GM19099 (cell line): ENCODE results near the gene TRUB2.

Experiments
- POLR2A ChIP-seq: IDR thresholded peaks from 3 replicates; pipeline ENCODE4 v1.6.1; 2011; ENCODE audit warnings: low read depth; ENCODE audit not compliant: insufficient read length; ENCODE audit errors: extremely low read depth

The TRUB2 gene

DNA sequence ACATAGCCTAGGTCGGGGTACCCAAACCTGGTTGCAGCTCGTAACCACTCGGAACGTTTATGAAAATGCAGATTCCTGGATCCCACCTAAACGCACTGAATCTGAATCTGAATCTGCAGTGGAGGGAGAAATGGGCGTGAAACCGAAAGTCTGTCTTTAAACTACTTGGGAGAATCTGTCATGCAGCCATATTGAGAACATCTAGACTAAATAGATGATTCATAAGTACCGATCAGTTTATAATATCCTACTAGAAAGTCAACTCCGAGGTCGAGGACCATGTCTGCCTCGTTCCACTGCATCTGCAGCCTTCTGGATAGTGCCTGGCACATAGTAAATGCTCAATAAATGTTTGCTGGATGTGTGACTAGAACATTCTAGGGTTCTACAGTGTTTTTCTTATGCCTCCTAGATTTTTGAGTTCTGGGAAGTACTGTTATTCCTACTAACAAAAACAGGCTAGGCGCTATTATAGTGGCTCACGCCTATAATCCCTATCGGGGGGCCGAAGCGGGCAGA, 1.0 kb upstream of the TRUB2 start:
- TF ChIP-seq POLR2A, result no peak

DNA sequence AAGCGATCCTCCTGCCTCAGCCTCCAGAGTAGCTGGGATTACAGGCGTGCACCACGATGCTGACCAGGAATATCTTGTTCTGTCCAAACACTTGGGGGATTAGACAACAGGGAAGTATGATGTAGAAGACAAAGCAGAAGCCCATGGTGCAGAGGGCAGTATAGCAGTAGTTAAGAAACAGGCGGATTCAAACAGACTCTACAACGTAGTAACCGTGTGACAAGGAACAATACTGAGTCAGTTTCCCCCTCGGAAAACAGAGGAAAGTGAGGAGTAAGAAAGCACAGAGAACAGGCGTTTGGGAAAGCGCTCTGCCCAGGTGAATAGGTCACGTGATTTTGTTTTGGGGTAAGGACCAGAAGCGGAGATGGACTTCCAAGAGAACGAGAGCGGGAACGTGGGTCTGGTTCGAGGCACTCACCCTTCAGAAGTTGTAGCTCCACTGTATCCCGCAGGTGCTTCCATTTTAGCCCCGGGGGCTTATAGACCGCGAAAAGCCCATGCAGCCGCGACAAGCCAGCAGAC, 306 bp downstream of the TRUB2 start:
- TF ChIP-seq POLR2A, result peak; percentile 84

DNA sequence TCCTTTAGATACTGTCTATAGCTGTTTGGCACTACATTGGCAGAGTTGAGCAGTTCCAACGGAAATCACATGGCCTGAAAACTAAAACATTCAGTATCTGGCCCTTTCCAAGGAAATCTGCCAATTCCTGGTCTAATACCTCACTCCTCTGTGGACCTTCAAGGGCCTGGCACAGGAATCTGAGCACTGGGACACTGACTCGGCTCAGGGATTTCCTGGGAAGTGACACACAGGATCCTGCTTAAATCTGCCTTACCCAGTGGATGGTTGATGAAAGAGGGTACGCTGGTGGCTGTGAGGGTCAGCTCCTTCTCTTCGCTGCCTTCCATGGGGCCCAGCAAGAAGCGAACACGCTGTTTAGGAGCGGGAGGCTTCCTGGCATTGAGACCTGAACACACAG, 904 bp downstream of the TRUB2 start:
- no peak for TF ChIP-seq POLR2A

DNA sequence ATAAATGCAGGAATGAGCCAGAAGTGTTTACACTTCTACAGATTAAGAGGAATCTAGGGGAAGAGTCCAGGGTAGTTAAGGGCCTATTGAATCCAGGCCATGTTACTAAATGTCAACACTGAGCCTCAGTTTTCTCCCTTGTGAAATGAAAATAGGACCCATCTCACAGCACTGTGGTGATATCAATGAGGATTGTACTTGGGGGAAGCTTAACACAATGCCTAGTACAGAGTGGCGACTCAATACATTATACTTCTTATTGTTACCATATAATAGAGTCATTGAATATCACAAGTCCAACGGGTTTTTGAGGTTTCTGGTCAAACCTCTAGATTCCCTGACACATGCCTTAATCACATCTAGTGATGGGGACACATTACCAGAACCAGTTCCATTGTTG, 4.6 kb downstream of the TRUB2 start:
- TF ChIP-seq POLR2A, result no peak

DNA sequence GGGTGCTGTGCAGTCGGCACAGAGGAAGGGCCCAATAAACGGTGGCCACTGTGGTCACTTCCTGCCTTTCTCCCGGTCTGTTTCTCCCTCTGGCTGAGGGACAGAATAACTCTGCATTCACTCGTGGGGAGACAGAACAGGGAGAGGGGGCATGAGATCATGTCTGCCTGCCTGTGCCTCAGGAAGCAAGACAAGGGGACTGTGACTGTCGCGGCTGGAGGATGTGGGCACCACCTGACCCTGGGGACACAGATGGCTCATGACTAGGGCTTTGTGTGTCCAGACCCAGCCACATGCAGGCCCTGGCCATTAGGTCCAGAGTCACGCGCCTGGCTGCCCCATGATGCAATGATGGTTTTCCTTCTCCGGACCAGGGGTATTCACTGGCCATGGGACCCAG, 5.8 kb downstream of the TRUB2 start:
- TF ChIP-seq POLR2A, result no peak

DNA sequence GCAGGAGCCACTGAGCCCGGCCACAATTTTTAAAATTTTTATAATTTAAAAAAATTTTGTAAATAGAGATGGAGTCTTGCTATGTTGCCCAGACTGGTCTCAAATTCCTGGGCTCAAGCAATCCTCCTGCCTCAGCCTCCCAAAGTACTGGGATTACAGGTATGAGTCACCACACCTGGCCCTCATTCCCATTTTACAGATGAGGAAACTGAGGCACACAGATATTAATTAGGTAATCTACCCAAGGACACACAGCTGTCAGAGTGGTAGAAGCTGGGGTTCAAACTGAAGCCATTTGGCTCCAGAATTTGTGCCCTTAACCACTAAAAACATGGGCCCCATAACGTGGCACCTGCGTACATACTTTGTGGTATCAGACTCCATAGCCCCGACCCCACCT, 7.5 kb downstream of the TRUB2 start:
- TF ChIP-seq POLR2A, result no peak

DNA sequence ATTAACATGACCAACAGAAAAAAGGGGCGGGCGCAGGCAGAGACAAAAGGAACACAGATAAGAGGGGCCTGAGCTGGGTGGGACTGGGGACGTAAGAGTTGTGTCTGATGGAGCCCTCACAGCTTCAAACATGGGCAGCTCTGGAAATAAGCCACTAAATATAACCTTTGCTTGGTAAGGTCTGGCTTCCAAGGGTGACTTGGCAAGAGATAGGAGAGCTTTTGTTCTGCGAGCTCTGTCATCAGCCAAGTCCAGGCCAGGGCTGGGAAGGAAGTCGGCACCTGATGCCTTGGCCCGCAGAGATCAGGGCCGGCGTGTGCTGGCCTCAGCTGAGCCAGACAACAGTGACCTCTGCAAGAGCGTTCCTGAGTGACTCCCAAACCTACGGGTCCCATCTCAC, 11.8 kb downstream of the TRUB2 start:
- no peak for TF ChIP-seq POLR2A

DNA sequence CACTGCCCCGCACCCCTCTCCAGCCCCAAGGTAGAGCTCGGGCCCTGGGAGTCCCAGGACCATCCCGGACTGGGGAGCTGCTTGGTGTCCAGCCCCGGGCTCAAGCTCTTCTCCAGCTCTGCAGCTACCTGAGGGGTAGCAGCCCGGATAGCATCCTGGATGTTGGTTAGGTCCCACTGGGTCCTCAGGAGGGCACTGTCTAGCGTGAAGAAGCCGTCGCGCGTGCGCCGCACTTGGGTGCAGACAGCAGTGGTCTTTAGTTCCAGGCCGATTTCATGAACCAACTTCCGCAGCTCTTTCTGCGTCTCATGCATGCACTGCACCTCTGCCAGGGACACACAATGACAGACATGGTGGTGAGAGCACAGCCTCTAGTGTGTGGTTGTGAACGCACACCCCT, 12.7 kb downstream of the TRUB2 start:
- no peak for TF ChIP-seq POLR2A

DNA sequence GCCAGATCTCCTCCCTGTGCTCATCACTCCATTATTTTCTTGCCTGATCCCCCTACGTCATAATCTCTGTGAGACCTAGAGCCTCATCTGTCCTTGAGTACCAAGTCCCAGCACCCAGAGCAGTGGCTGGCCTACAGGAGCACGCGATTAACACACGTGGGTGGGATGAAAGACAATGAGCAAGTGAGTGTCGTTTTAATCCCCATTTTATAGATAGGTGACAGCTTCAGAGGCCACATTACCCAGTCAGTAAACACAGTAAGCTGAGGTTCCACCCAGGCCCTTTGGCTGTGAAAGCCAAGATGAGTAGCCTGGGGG, 17.3 kb downstream of the TRUB2 start:
- no peak for TF ChIP-seq POLR2A

DNA sequence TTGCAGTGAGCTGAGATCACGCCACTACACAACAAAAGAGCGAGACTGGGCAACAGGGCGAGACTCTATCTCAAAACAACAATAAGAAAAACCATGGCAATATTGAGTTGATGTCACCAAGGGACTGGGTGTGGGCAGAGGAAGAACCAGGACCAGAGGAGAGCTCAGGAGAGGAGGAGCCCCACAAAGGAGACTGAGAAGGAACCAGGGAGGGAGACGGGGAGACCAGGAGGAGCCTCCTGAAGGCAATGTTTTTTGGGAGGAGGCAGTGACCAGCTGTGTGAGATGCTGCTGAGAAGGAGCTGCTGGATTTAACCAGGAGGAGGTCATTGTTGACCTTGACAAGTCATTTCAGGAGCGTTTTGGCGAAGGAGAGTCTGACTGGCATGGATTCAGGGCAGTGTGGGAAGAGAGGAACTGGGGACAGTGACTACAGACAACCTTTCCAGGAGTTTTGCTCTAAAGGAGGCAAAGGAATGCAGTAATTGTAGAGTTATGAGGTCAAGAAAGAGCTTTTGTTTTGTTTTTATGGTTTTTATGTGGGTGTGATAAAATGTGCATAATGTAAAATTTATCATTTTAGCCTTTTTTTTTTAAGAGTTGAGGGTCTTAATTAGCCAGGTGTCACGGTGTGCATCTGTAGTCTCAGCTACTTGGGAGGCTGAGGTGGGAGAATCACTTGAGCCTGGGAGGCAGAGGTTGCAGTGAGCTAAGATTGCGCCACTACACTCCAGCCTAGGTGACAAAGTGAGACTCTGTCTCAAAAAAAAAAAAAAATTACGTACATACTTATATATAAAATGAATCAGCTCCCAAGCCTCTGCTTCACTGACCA, 17.9 kb downstream of the TRUB2 start:
- TF ChIP-seq POLR2A, result no peak

DNA sequence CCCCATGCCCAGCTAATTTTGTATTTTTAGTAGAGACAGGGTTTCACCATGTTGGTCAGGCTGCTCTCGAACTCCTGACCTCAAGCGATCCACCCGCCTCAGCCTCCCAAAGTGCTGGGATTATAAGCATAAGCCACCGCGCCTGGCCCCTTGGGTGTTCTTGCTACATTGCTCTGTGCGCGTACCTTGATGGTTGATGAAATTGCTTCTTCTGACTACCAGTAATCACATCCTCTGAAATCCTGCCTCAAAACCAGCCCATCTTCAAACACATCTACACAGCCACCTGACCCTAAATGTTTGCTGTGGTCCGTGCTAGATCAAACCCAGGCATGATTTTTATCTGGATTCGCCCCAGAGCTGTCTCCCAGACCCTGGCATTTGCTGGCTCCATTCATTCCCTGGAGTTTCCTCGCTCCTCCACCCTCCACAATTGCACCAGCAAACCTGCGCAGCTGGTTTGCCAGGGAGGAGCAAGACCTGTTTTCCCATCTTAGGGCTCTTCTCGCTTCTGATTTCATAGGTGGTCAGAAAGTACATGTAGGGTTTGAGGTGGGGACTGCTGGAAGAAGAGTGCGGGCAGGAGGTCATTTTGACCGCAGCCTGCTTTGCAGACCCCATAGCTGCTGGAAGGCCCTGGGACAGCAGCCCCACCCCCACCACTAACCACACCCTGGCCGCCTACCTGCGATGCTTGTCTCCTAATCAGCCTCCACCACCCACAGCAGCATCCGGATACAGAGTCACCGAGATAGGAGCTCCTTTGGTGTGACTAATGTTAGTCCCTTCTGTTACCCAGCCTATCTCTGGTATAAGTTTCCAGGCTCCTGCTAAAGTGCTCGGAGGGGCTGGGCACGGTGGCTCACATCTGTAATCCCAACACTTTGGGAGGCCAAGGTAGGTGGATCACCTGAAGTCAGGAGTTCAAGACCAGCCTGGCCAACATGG, 23.4 kb downstream of the TRUB2 start:
- TF ChIP-seq POLR2A, result no peak

DNA sequence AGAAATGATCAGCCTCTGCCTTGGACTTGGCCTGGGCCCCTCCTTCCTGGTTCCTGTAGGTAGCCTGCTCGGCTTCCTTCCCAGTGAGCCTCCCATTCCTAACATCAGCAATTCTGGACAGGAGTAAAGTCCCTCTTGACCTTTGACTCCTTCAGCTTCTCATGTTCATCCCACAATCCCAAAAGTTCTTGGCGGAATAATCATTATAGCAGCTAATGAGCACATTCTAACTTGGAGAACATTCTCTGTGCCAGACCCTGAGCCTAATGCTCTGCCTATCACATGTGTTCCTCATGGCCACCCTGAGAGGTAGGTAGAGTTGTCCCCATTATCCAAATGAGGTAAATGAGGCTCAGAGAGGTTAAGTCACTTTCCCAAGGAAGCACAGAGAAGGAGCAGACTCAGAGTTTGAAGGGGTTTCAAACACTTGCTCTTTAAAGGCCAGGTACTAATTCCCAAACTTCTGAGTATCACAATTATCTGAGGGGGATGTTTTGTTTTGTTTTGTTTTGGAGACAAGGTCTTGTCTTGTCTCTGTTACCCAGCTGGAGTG, 24.9 kb downstream of the TRUB2 start:
- TF ChIP-seq POLR2A, result no peak

DNA sequence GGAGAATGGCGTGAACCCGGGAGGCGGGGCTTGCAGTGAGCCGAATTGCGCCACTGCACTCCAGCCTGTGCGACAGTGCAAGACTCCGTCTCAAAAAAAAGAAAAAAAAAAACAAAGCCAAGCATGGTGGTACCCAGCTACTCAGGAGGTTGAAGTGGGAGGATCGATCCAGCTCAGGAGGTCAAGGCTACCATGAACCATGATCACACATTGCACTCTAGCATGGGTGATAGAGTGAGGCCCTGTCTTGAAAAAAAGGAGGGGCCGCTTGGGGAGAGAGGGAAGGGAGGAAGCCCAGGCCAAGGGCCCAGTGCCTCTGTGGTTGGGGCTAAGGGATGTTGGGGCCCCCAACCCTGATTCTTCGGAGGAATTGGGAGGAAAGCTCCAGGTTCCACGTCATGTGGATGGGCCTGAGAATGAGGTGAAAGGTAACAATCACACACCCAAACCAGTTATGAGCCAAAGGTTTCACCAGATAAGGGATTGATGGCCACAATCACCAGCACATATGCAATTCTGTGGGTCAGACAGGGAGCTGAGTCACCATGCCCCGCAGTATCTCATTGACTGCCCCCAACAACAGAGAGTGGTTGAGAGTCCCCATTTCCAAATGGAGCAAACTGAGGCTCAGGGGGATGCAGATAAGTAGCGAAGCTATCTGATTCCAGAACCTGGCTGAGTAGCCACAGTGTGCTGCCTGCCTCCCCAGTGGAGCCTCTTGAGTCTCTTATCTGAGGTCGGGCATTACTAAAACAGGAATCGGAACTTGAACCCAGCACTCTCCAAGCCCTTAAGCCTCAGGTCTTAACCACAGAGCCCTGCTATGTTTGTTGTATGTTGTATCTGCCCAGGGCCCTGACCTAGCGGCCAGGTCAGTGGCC, 25.7 kb downstream of the TRUB2 start:
- no peak for TF ChIP-seq POLR2A

DNA sequence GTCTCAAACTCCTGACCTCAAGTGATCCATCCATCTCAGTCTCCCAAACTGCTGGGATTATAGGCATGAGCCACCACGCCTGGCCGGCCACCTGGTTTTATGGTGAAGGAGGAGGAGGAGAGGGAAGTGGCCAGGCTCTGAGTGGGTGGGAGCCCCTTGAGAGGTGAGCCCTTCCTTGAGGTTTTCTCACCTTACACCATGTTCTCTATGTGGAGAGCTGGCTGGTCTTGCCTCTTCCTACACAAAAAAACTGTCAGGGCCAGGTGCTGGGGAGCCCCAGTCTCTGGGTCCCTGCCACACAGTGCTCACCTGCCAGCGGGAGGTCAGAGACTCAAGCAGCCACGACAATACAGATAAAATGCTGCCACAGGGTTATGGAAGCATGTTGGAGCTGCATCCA, 28.1 kb downstream of the TRUB2 start:
- TF ChIP-seq POLR2A, result no peak

DNA sequence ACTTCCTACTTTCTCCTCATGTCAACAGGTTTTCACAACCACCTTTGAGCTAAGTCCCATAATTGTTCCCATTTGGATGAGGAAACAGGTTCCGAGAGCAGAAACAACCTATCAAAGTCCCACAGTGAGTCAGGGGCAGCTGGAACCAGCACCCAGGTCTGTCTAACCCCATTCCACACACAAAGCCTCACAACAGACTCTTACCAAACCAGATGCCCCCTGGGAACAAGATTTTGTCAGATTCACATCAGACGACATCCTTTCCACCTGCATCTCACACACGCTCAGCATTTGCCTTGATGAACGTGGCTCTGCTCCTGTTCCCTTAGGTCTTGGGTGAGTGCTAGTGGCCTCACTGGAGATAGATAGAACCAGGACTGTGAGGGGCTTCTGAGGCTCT, 29.2 kb downstream of the TRUB2 start:
- no peak for TF ChIP-seq POLR2A

DNA sequence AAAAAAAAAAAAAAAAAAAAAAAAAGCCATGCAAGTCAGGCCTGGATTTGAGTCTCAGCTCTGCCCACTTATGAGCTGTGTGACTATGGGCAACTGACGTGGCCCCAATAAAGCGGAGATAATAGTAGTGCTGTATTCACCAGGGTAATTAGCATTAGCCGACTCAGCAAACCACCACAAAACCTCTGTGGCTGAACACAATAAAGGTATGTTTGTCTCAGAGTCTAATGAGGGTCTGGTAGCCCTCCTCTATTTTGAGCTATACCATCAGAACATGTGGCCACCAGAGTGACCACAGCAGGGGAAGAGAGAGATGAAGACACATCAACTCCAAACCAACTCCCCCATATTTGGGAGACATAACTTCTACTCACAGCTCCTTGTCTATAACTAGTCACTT, 30.2 kb downstream of the TRUB2 start:
- no peak for TF ChIP-seq POLR2A
